ENCODE results near the gene ZIC5.

ZIC5 gene

DNA sequence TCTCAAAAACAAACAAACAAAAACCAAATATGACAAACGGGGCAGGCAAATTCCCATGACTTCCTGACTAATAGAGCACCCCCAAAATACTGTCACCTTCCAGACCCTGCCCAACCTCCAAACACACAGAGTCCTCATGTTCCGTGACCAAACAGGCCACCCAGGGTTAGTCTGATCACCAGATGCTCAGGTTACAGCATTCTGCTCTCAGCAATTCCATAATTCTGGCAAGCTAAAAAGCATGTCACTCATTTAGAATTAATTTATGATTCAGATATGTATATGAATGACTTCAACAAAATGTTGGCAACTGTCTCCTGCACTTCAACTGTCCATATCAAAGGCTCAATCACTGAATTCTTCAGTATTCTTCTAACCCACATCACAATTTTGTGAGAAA lies 52.4 kb downstream of the ZIC5 start:
- H3K27ac ChIP-seq (ENCODE audit: low read length, poor library complexity, severe bottlenecking): no peak overlapping the region
- peaks cover 0 to 44% of the 10 kb centered on the region in 2 experiments for H3K27me3 ChIP-seq (ENCODE audit: control insufficient read depth in 1 of 2, insufficient read depth in 1 of 2, low read length in 2 of 2)
- H2BK12ac ChIP-seq (ENCODE audit: low read length in 2 of 2): no peak overlapping the region
- no peak overlapping the region for H4K91ac ChIP-seq (ENCODE audit: low read length)
- H3K4me1 ChIP-seq (ENCODE audit: control insufficient read depth, insufficient read depth, low read depth, low read length): no peaks in the 10 kb centered on the region
- 85% methylated on average over 2 of the region's 2 CpGs for WGBS
- no peak overlapping the region for H3K14ac ChIP-seq (ENCODE audit: low read length in 2 of 2)
- no peaks in the 10 kb centered on the region for H3K9me3 ChIP-seq (ENCODE audit: control insufficient read depth, low read length)
- no peak overlapping the region for H2AK5ac ChIP-seq (ENCODE audit: low read length, severe bottlenecking)
- H2AFZ ChIP-seq (ENCODE audit: low read depth, low read length): no peak overlapping the region
- H3K23ac ChIP-seq (ENCODE audit: low read length in 2 of 2): no peak overlapping the region
- no peak overlapping the region for H3K18ac ChIP-seq (ENCODE audit: low read depth in 1 of 2, low read length in 2 of 2)
- H3K79me1 ChIP-seq (replicated peaks; ENCODE audit: low read length, poor library complexity, severe bottlenecking): peaks cover 3% of the 10 kb centered on the region
- no peak overlapping the region for H3K4me3 ChIP-seq (ENCODE audit: insufficient read depth in 1 of 2, low read depth in 1 of 2, low read length in 2 of 2)
- no peak overlapping the region for H4K8ac ChIP-seq (ENCODE audit: low read length)
- no peak overlapping the region for H2BK120ac ChIP-seq (ENCODE audit: low read depth, low read length)
- no peak overlapping the region for H2BK15ac ChIP-seq (ENCODE audit: low read depth, poor library complexity, severe bottlenecking)
- no peak overlapping the region for H2BK5ac ChIP-seq (ENCODE audit: low read depth, low read length, poor library complexity, severe bottlenecking)
- no peak overlapping the region for H3K4me2 ChIP-seq (ENCODE audit: low read length, poor library complexity, severe bottlenecking)
- no peaks in the 10 kb centered on the region for H3K36me3 ChIP-seq (ENCODE audit: control insufficient read depth in 1 of 2, insufficient read depth in 2 of 2, low read depth in 1 of 2, low read length in 2 of 2)
- DNase-seq: no peak
- no peak overlapping the region for H3K9ac ChIP-seq (ENCODE audit: low read length)
- H3K4ac ChIP-seq (ENCODE audit: low read depth in 1 of 2, low read length in 2 of 2): no peak overlapping the region

DNA sequence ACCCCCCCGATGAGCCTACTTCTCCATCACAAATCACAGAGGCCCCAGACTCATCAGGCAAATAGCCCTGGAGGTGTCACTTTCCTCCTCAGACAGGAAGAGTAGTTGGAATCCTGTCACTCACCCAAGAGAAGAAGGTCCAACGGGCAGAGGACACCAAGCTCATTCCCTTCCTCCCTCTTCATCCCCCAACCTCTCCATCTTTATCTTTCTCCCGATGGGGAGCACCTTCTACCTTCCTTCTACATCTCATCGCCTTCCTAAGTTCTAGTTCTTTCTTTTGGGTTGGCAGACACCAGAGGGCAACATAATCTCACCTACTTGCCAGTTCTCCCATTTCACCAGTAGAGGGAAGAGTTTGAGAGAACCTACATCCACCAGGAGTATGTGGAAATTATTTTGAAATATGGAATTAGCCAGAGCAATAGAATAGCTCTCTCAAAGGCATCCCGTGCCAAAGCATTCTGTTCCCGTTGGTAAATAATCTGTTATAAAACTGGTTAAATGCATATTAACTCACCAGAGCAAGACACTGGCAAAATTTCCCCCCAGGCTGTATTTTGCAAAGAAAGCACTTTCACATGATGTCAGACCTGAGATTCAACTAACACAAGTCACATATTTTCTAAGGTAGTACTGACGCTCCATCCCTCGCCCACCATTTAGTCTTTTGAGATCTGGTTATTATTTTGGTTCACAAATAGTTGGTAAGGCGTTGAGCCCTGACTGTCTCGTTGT lies 55.0 kb downstream of the ZIC5 start:
- no peak overlapping the region for H3K4me3 ChIP-seq (ENCODE audit: insufficient read depth in 1 of 2, low read depth in 1 of 2, low read length in 2 of 2)

DNA sequence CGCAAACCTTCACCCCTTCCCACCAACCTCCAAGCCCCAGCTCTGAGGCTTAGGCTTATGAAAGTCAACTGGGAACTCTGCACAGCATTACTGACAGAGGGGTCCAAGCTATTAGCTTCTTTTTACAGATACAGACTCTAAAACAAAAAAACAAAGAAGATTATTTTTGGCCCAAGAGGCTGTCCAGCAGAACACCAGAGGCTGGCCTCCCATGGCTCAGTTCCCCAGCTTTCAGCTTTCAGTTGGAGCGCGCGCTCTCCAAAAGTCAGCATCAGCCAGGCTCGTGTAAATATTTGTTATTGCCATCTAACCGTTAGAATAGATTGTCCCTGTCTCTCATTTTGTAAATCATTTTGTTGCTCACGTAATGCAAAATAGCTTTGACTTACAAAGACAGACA lies 58.4 kb downstream of the ZIC5 start:
- H3K4ac ChIP-seq (ENCODE audit: low read depth in 1 of 2, low read length in 2 of 2): no peak overlapping the region
- no peak overlapping the region for H2BK15ac ChIP-seq (ENCODE audit: low read depth, poor library complexity, severe bottlenecking)
- DNase-seq: no peak
- H2BK120ac ChIP-seq (ENCODE audit: low read depth, low read length): no peak overlapping the region
- H2BK5ac ChIP-seq (ENCODE audit: low read depth, low read length, poor library complexity, severe bottlenecking): no peak overlapping the region
- H2AK5ac ChIP-seq (ENCODE audit: low read length, severe bottlenecking): no peak overlapping the region
- H4K8ac ChIP-seq (ENCODE audit: low read length): no peak overlapping the region
- peaks cover 3% of the 10 kb centered on the region for H3K79me1 ChIP-seq (replicated peaks; ENCODE audit: low read length, poor library complexity, severe bottlenecking)
- H3K9me3 ChIP-seq (ENCODE audit: control insufficient read depth, low read length): no peaks in the 10 kb centered on the region
- no peaks in the 10 kb centered on the region for H3K36me3 ChIP-seq (ENCODE audit: control insufficient read depth in 1 of 2, insufficient read depth in 2 of 2, low read depth in 1 of 2, low read length in 2 of 2)
- no peak overlapping the region for H3K23ac ChIP-seq (ENCODE audit: low read length in 2 of 2)
- no peak overlapping the region for H3K9ac ChIP-seq (ENCODE audit: low read length)
- no peak overlapping the region for H3K27ac ChIP-seq (ENCODE audit: low read length, poor library complexity, severe bottlenecking)
- peaks cover under 1% of the 10 kb centered on the region for H3K4me1 ChIP-seq (ENCODE audit: control insufficient read depth, insufficient read depth, low read depth, low read length)
- no peak overlapping the region for H3K14ac ChIP-seq (ENCODE audit: low read length in 2 of 2)
- peaks cover 3 to 69% of the 10 kb centered on the region in 2 experiments for H3K27me3 ChIP-seq (ENCODE audit: control insufficient read depth in 1 of 2, insufficient read depth in 1 of 2, low read length in 2 of 2)
- H2AFZ ChIP-seq (ENCODE audit: low read depth, low read length): no peak overlapping the region
- H3K4me2 ChIP-seq (ENCODE audit: low read length, poor library complexity, severe bottlenecking): no peak overlapping the region
- H4K91ac ChIP-seq (ENCODE audit: low read length): no peak overlapping the region
- H3K18ac ChIP-seq (ENCODE audit: low read depth in 1 of 2, low read length in 2 of 2): no peak overlapping the region
- no peak overlapping the region for H3K4me3 ChIP-seq (ENCODE audit: insufficient read depth in 1 of 2, low read depth in 1 of 2, low read length in 2 of 2)
- no peak overlapping the region for H2BK12ac ChIP-seq (ENCODE audit: low read length in 2 of 2)
- 95% methylated on average over 7 of the region's 7 CpGs for WGBS

More for the DNA sequence above, 55.0 kb downstream of the ZIC5 start:
- Histone ChIP-seq H4K8ac (ENCODE audit: low read length) (no peak overlapping the region), H3K23ac (ENCODE audit: low read length in 2 of 2) (no peak overlapping the region), H3K4ac (ENCODE audit: low read depth in 1 of 2, low read length in 2 of 2) (no peak overlapping the region), H4K91ac (ENCODE audit: low read length) (no peak overlapping the region), H2AK5ac (ENCODE audit: low read length, severe bottlenecking) (no peak overlapping the region), H3K27me3 (ENCODE audit: control insufficient read depth in 1 of 2, insufficient read depth in 1 of 2, low read length in 2 of 2) (peaks cover 0 to 51% of the 10 kb centered on the region in 2 experiments), H3K4me1 (ENCODE audit: control insufficient read depth, insufficient read depth, low read depth, low read length) (no peaks in the 10 kb centered on the region), H3K9ac (ENCODE audit: low read length) (no peak overlapping the region), H3K79me1 (replicated peaks; ENCODE audit: low read length, poor library complexity, severe bottlenecking) (peaks cover 3% of the 10 kb centered on the region), H3K27ac (ENCODE audit: low read length, poor library complexity, severe bottlenecking) (no peak overlapping the region), H3K14ac (ENCODE audit: low read length in 2 of 2) (no peak overlapping the region), H3K18ac (ENCODE audit: low read depth in 1 of 2, low read length in 2 of 2) (no peak overlapping the region), H3K36me3 (ENCODE audit: control insufficient read depth in 1 of 2, insufficient read depth in 2 of 2, low read depth in 1 of 2, low read length in 2 of 2) (no peaks in the 10 kb centered on the region), H2BK12ac (ENCODE audit: low read length in 2 of 2) (no peak overlapping the region), H2BK5ac (ENCODE audit: low read depth, low read length, poor library complexity, severe bottlenecking) (no peak overlapping the region), H2AFZ (ENCODE audit: low read depth, low read length) (no peak overlapping the region), H2BK15ac (ENCODE audit: low read depth, poor library complexity, severe bottlenecking) (no peak overlapping the region), H3K4me2 (ENCODE audit: low read length, poor library complexity, severe bottlenecking) (no peak overlapping the region), H3K9me3 (ENCODE audit: control insufficient read depth, low read length) (no peaks in the 10 kb centered on the region), H2BK120ac (ENCODE audit: low read depth, low read length) (no peak overlapping the region)
- DNase-seq: peak; percentile 72
- 52% methylated on average over 9 of the region's 10 CpGs for WGBS

All from mesenchymal stem cell (in vitro differentiated cells and primary cell).